Stomach (tissue), 4 donors: ENCODE results near the gene ZNF692.

ENCODE experiments used
- CTCF ChIP-seq, 7 experiments: fragments of 450-650 bp in 4 of 7; fragments of 200-600 bp in 3 of 7; sonication (generic) in 3 of 7; IDR thresholded peaks; one replicate each; pipeline ENCODE4 v1.5.1; 2016 to 2019; ENCODE audit warnings: antibody characterized with exemption in 7 of 7, control low read depth in 2 of 7, mild to moderate bottlenecking in 1 of 7
- EP300 ChIP-seq: sonication (generic); formaldehyde crosslinking; IDR thresholded peaks from one replicate; pipeline ENCODE4 v1.6.1; 2017; ENCODE audit warnings: antibody characterized with exemption

- no peak for TF ChIP-seq EP300
- TF ChIP-seq CTCF (IDR thresholded peaks at IDR 0.05): no peak
These were observed 26.8 kb upstream of the ZNF692 start for GRCh38 chr1:248885646-248886045.
